Ascending aorta (tissue), 2 donors: ENCODE measurements around the gene CTNS. TPM values are rescaled to one million over a fixed set of nuclear protein-coding genes. Genes with fewer than 3 reads are reported as not detected.
A peak's percentile ranks its signal among the peaks of the same experiment; 100 is the strongest.

Experiments
- DNase-seq, 2 donors: peaks; one replicate each; pipeline ENCODE4 v3.0.0-alpha.2; 2019; ENCODE audit warnings: low spot score in 2 of 2
- H3K27ac ChIP-seq, 2 donors: fragments of 200-600 bp; sonication (generic); one replicate each; pipeline ENCODE4 v1.5.1; 2016 to 2017; ENCODE audit warnings: mild to moderate bottlenecking in 1 of 2
- H3K27me3 ChIP-seq: fragments of 200-600 bp; sonication (generic); one replicate; pipeline ENCODE4 v1.5.1; 2017
- H3K36me3 ChIP-seq, 2 donors: fragments of 200-600 bp; sonication (generic); one replicate each; pipeline ENCODE4 v1.5.1; 2016
- H3K4me1 ChIP-seq, 2 donors: fragments of 200-600 bp; sonication (generic); one replicate each; pipeline ENCODE4 v1.5.1; 2016 to 2017; ENCODE audit warnings: mild to moderate bottlenecking in 1 of 2
- H3K4me3 ChIP-seq, 2 donors: fragments of 200-600 bp; sonication (generic); one replicate each; pipeline ENCODE4 v1.5.1; 2016 to 2017; ENCODE audit warnings: mild to moderate bottlenecking in 1 of 2
- H3K9me3 ChIP-seq, 2 donors: fragments of 200-600 bp; sonication (generic); one replicate each; pipeline ENCODE4 v1.5.1; 2016
- CTCF ChIP-seq, 3 experiments: fragments of 200-600 bp in 2 of 3; fragments of 450-650 bp in 1 of 3; sonication (generic) in 2 of 3; IDR thresholded peaks; one replicate each; pipeline ENCODE4 v1.5.1; 2016 to 2019; ENCODE audit warnings: antibody characterized with exemption in 3 of 3, mild to moderate bottlenecking in 1 of 3, moderate library complexity in 1 of 3
- intact Hi-C: fragments of 100-400 bp; cut with DNase I; formaldehyde crosslinking; loops from one replicate; pipeline ENCODE4 v1.15.1; 2023
- total RNA-seq: library from RNA; depleted of rRNA; stranded (reverse); fragments of >200 nt; gene quantifications from one replicate; pipeline ENCODE4 v1.1.0, GENCODE V29; 2016

Gene CTNS
- 16.7 TPM for total RNA-seq

- DNase-seq: peak; percentile 90 to 98
- Histone ChIP-seq H3K4me1 (peaks cover 11 to 15% of the 10 kb centered on the region in 2 donors), H3K27ac (peak within 1 kb of the TSS; percentile 92 to 96), H3K36me3 (no peaks in the 10 kb centered on the region), H3K4me3 (peak within 1 kb of the TSS; percentile 84 to 85), H3K27me3 (no peaks in the 10 kb centered on the region), H3K9me3 (no peaks in the 10 kb centered on the region)
- no peak for TF ChIP-seq CTCF (IDR thresholded peaks at IDR 0.05)
- intact Hi-C loops: loop anchor here (1.0 to 10.0 kb wide), 2 partner anchors 32 to 88 kb away; partner anchors contain the start of genes EMC6, HASPIN and TAX1BP3
These were observed at the start of gene CTNS, which contains the start of gene SHPK for GRCh38 chr17:3636154-3636907. CTNS (plus strand) TSS chr17:3636760; CDS start chr17:3640207, 3,447 bp downstream. SHPK (minus strand) TSS chr17:3636250; CDS start chr17:3636219, 31 bp downstream.

GRCh38 chr17:3589784-3590183 lies 46.8 kb upstream of the CTNS start:
- intact Hi-C loops: no loop called here

GRCh38 chr17:3590231-3590630 lies 46.3 kb upstream of the CTNS start:
- H3K4me1 ChIP-seq: no peaks in the 10 kb centered on the region
- H3K4me3 ChIP-seq: no peak overlapping the region
- no peaks in the 10 kb centered on the region for H3K27me3 ChIP-seq
- H3K36me3 ChIP-seq: peaks cover 23 to 48% of the 10 kb centered on the region in 2 donors
- H3K27ac ChIP-seq: no peak overlapping the region
- intact Hi-C loops: no loop called here
- no peak for DNase-seq
- no peak for TF ChIP-seq CTCF (IDR thresholded peaks at IDR 0.05)
- no peaks in the 10 kb centered on the region for H3K9me3 ChIP-seq

More at GRCh38 chr17:3589784-3590183, 46.8 kb upstream of the CTNS start:
- H3K27me3 ChIP-seq: no peaks in the 10 kb centered on the region
- H3K9me3 ChIP-seq: no peaks in the 10 kb centered on the region
- no peak overlapping the region for H3K27ac ChIP-seq
- H3K36me3 ChIP-seq: peaks cover 23 to 48% of the 10 kb centered on the region in 2 donors
- no peak for TF ChIP-seq CTCF (IDR thresholded peaks at IDR 0.05)
- DNase-seq: no peak
- H3K4me1 ChIP-seq: no peaks in the 10 kb centered on the region
- no peak overlapping the region for H3K4me3 ChIP-seq

- no peak overlapping the region for H3K4me3 ChIP-seq
- TF ChIP-seq CTCF (IDR thresholded peaks at IDR 0.05): no peak
- no peak overlapping the region for H3K27ac ChIP-seq
- no peaks in the 10 kb centered on the region for H3K27me3 ChIP-seq
- no peak for DNase-seq
- peaks cover 19 to 42% of the 10 kb centered on the region in 2 donors for H3K36me3 ChIP-seq
- no peaks in the 10 kb centered on the region for H3K9me3 ChIP-seq
- intact Hi-C loops: no loop called here
- H3K4me1 ChIP-seq: no peaks in the 10 kb centered on the region
These were observed 45.8 kb upstream of the CTNS start for GRCh38 chr17:3590768-3591167.

GRCh38 chr17:3592216-3592860 lies 44.2 kb upstream of the CTNS start:
- intact Hi-C loops: no loop called here
- Histone ChIP-seq H3K9me3 (no peaks in the 10 kb centered on the region), H3K4me1 (no peaks in the 10 kb centered on the region), H3K27me3 (no peaks in the 10 kb centered on the region), H3K27ac (no peak overlapping the region), H3K36me3 (peaks cover 13 to 31% of the 10 kb centered on the region in 2 donors), H3K4me3 (no peak overlapping the region)
- no peak for TF ChIP-seq CTCF (IDR thresholded peaks at IDR 0.05)
- no peak for DNase-seq
